Measurements from ENCODE around the gene IMPG1.

IMPG1 gene, protein sequence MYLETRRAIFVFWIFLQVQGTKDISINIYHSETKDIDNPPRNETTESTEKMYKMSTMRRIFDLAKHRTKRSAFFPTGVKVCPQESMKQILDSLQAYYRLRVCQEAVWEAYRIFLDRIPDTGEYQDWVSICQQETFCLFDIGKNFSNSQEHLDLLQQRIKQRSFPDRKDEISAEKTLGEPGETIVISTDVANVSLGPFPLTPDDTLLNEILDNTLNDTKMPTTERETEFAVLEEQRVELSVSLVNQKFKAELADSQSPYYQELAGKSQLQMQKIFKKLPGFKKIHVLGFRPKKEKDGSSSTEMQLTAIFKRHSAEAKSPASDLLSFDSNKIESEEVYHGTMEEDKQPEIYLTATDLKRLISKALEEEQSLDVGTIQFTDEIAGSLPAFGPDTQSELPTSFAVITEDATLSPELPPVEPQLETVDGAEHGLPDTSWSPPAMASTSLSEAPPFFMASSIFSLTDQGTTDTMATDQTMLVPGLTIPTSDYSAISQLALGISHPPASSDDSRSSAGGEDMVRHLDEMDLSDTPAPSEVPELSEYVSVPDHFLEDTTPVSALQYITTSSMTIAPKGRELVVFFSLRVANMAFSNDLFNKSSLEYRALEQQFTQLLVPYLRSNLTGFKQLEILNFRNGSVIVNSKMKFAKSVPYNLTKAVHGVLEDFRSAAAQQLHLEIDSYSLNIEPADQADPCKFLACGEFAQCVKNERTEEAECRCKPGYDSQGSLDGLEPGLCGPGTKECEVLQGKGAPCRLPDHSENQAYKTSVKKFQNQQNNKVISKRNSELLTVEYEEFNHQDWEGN

DNA sequence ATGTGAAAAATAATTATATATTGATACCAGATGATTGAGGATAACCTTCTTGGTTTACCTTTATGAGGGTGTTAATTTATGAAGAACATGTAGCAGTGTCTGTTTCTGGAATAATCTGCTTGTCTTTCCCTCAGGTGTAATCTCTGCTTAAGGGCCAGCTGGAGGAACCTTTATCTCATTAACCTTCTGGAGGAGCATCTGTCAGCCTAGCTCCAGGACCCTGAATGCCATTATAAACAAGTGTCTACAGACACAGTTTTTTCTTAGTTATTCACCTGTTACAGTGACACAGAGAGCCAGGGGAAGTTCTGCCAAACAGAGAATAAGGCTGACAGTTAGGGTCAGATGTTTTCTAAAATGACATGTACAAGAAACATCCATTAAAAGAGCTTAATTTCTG is at the start of gene IMPG1:
Gene IMPG1 (minus strand): TSS at position 101 of the 400 bp plus-strand sequence. CDS start 174 bp downstream, outside the sequence.
- no peak for DNase-seq (ENCODE audit: low read depth in 2 of 3, low spot score in 1 of 3)

DNA sequence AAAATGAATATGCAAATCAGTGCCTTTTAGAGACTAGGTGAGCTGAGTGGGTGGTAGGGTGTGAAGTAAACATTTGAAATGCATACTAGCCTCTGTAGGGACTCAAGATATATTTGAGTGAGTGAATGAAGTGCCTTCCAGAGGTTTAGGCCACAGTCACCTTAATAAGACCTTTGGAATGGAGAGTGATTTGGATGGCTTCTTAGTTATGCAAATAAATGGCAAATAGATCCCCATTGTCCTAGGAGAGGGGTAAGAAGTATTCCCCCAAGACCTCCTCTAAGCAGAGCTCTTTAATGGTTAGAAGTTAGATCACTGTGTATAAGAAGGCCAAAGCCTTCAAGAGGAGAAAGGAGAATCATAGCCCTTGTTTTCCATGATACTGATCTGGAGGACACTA is 47.8 kb upstream of the IMPG1 start:
- DNase-seq (ENCODE audit: low read depth in 2 of 3, low spot score in 1 of 3), result no peak

DNA sequence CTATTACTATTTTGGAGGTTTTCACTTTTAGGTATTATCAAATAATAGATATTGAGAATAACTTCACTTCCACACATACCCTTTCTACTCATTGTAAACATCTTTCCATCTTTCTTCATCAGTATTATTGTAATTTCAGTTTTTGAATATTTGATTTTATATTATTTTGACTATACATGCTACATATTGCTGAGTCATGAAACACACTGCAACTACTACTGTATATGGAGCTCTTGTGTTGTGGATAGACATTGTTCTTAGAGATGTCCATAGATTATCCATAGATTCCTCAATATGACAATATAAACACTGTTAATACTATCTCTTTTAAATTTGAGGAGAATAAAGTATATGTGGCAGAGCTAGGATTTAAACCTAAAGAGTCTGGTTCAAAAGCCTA is 819 bp upstream of the IMPG1 start:
- no peak for DNase-seq (ENCODE audit: low read depth in 2 of 3, low spot score in 1 of 3)

DNA sequence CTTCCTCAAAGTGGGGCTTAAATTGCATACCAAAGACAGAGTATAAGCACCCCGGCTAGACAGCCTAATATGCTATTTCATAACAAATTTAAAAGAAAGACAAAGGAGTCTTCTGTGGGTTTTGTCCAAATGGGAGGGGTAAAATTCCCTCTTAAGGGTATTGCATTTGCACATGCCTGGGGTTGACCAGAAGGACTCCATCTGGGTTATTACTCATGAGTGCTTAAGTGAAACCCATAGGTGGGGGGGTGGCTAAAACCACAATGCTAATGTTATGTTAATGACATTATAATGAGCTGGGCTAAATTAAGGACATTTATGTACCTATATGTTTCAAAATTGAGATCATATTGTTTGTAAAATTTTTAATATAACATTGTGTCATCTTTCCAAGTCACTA is 15.0 kb downstream of the IMPG1 start:
- DNase-seq (ENCODE audit: low read depth in 2 of 3, low spot score in 1 of 3), result no peak

DNA sequence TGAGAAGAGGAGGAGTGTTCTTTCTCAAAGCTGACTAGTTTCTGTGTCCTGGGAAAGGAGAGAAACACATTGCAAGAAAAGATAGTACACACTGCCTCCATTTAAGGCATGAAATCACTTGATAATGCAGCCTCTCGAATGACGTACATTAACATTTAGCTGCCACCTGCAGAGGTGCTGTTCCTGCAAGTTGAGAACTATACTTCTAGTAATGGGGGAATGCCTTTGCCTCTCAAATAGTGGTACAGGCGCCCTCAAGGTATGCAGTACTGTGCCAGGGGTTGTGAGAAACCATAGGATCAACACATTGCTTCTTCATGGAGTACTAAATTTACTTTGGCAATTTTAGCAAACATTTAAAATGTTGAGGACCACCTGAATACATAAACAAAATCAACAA is 20.1 kb downstream of the IMPG1 start:
- DNase-seq (ENCODE audit: low read depth in 2 of 3, low spot score in 1 of 3), result no peak

DNA sequence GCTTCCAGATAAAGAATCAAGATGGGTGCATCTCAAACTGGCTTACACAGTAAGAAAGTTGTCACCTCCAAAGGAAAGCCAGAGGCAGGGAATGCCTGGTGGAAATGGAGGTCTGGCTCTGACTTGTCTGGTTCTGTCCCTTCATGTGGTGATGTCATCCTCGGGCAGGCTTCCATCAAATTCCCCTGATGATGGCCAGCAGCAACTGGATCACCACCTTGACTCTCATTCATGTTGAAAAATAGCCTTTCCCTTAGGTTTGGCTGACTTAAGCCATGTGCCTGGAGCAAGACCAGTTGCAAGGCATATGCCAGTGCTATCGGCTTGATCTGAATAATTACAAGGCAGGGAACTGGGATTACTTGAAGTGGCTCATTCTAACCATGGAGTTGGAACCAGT is 28.8 kb downstream of the IMPG1 start:
- DNase-seq (ENCODE audit: low read depth in 2 of 3, low spot score in 1 of 3), result no peak

DNA sequence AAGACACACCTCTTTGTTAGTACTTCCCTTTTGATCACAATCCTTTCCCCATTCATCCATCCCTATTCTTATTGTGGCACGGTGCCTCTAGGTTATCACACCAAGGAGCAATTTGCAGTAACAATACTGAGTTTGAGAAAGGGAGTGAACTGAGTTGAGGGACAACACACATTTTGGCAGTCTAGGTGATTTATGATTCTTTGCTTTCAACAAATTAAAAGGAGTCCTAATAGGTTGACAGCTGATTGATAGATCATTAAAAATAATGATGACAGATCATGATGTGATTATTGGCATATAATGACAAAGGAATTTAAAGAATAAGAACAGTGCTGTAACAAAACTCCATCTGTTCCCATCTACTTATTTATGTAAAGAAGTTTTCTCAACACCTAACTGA is 36.7 kb downstream of the IMPG1 start:
- DNase-seq (ENCODE audit: low read depth in 2 of 3, low spot score in 1 of 3), result no peak

DNA sequence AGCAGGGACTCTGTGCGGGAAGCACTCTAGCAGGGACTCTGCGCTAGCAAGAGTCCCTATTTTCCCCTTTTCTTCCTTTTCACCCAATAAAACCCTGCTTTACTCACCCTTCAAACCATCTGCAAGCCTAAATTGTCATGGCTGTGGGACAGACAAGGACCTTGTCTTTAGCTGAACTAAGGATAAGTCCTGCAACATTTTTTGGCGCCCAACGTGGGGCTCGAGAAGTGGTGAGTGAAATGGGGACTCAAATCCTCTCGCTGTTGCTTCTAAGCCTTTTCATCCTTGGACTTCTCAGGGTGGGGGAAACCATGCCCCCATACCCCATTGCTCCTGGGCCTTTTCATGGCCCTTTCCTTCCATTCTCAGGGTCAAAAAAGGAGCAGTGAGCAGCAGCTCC is 46.4 kb downstream of the IMPG1 start:
- DNase-seq (ENCODE audit: low read depth in 2 of 3, low spot score in 1 of 3), result no peak

DNA sequence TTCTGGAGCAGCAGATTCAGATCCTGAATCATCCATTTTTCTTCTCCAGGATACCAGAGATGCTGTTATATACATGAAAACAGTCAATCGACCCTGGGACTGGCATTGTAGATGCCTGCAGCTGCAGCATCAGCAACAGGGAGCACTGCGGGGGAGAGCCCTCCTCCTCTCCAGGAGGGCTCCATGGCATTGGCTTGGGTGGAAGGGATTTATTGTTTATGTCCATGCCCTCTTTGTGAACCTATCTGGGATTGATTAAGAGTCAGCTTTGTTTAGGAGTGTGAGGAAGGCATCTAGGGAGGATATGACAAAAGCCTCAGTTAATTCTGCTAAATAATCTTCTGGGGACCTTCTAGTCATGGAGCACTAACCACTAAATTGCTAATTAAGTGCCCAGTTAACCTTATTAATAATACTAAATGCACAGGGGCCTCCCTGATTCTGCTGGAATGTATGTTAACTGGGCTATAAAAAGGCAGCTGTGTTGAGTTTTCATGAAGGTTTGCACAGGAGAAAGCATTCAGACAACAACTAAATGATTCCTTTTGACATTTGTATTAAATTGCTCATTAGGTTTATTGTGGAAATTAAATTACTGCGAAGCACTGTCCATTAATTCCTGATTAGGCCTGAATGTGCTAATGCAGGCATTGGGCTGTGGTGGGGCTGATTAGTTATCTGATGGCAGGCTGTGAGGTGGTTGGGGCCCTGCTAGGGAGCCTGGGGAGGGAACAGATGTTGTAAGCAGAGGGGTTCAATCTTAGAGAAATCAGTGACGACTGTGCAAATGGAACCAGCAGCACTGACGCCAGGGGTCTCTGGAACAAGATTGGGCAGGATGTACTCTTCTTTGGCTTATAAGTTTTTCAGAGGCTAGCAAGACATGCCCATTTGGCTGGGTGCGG is 57.6 kb downstream of the IMPG1 start:
- no peak for DNase-seq (ENCODE audit: low read depth in 2 of 3, low spot score in 1 of 3)

DNA sequence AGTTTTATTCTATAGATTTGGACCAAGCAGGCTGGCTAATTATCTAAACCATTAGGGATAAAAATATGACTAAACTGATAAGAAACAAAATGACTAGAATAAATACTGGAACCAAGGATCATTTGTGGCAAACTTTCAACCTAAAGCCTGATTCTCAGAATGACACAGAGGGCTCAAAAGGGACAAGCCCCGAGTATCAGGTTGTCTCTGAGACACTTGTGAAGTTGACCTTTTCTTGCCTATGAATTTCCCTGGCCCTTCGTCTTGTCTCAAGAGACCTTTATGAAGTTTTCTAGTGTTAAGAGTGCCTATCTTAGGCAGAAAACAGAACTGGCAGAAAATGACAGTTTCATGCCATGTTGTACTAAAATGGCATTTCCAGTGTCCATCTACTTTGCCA is 68.3 kb downstream of the IMPG1 start:
- DNase-seq (ENCODE audit: low read depth in 2 of 3, low spot score in 1 of 3), result no peak

DNA sequence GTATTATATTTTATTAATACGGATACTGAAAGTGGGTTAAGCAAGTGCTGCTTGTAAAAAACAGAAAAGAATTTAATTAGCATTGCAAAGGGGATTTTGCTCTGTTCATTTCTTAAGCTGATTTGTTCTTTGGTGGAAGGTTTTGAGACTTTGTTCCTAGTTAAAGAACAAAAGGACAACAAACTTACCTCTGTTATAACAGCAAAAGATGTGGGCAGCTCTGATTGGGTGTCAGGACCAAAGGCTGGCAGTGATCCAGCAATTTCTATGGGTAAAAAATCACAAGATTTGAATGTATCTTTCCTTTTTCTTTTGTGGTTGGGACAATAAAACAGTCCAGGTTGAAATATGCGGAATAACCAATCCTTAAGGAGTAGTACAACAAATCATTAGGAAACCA is 68.8 kb downstream of the IMPG1 start:
- DNase-seq (ENCODE audit: low read depth in 2 of 3, low spot score in 1 of 3), result no peak

DNA sequence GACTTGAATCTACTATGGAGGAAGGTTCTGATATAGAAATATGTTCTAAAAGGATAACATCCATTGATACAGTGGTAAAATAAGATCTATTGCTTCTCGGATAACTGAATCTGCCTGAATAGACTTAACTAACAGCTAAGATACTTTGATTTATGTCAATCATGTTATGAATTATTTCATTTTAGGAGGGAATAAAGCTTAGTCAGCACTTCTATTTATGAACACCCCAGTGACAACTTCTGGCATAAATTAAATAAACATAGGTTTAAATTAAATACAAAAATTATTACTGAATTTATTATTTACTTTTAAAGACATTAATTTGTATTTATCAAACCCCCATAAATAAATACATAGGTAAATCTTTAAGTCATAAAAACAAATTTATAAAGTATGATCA is 69.3 kb downstream of the IMPG1 start:
- no peak for DNase-seq (ENCODE audit: low read depth in 2 of 3, low spot score in 1 of 3)

DNA sequence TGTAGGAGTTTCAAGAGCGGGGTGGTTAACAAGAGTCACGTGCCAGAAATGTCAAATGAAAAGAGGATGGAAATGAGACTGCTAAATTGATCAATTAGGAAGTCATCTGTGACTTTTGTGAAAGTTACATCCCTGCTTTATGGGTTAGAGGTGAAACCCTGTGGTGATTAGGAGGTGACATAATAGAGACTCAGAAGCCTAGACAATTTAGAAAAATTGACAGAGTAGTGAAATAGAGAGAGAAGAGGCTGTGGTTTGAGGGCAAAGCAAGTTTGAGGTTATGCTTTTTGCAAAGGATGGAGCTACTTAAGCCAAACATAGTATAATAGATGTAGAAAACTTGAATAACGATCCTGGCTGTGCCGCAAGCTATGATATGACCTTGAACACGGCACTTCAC is 71.8 kb downstream of the IMPG1 start:
- DNase-seq (ENCODE audit: low read depth in 2 of 3, low spot score in 1 of 3), result no peak

DNA sequence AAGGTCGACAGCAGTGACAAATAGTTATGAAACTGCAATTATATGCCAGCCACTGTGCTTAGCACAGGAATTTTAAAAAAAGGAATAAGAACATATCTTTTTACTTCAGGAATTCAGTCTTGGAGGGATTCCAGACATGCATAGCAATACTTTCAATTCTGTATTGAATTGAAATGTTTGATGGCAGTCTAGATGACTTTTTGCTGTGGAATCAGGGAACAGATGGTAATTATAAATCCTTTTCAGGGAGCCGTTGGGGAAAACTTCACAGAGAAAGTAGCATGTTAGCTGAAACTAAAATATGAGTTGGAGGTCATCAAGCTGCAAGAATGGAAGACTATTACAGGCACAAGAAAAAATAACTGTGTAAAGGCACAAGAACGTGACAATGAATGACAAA is 74.8 kb downstream of the IMPG1 start:
- no peak for DNase-seq (ENCODE audit: low read depth in 2 of 3, low spot score in 1 of 3)

DNA sequence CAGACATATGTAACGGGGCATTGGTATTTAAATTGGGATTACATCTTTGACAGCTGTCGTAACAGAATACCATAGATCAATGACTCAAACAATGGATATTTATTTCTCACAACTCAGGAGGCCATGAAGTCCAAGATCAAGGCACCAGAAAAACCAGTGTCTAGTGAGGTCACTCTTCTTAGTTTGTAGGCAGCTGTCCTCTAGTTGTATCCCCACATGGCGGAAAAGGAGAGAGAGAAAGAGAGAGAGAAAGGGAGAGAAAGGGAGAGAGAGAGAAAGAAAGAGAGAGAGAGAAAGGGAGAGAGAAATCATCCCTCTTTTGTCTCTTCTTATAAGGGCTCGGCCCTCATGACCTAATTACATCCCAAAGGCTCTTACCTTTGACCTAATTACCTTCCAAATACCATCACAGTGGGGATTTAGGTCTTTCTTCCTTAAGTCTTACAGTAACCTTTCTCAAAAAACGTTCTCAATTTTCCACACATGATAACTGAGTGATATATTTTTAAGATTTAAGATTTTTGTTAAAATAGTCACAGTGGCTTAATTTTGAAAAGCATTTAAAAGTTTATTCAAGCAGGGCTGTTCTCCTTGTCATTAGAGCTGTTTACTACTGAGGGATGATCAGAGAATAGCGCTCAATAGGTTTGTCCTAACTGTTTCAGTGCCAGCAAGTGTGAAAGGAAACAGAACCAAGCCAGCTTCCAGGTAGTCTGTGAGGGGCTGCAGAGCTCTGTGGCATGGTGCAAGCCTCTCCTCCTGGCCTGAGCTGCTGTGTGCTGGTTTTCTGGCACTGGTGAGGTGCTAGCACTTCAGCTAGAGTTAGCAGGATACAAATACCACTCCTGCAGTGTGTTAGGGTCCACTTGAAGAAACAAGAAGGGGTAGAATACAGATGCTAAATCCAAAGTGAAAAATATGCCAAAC is 79.0 kb downstream of the IMPG1 start:
- DNase-seq (ENCODE audit: low read depth in 2 of 3, low spot score in 1 of 3), result no peak

DNA sequence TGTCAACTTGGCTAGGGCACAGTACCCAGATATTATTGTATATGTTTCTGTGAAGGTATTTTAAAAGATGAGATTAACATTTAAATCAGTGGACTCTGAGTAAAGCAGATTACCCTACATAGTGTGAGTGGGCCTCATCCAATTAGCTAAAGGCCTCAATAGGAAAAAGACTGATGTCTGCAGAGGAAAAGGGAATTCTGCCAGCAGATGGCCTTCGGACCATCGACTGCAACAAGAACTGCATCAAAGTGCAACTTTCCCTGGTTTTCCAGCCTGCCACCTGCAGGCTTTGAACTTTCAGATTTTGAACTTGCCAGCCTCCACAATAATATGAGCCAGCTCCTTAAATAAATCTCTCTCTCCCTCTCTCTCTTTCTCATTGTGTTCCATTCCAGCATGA is 80.5 kb downstream of the IMPG1 start:
- DNase-seq (ENCODE audit: low read depth in 2 of 3, low spot score in 1 of 3), result no peak

DNA sequence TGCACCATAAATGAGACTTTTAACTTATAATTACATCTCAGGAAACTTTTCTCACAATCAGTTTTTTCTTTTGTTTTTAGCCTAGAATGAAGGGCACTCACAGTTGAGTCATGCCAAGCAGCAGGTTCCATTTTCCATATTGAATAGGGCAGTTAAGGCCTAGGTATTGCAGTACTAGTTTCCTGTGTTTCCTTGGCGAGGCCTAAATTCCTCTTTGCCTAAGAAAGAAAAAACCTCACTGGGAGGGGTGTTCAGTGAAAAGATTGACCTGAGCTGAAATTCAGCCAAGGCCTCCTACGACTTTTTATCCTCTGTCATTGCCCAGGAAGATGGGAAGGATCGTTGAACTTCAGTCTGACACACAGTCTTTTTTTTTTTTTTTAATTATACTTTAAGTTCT is 85.5 kb downstream of the IMPG1 start:
- DNase-seq (ENCODE audit: low read depth in 2 of 3, low spot score in 1 of 3), result no peak

DNA sequence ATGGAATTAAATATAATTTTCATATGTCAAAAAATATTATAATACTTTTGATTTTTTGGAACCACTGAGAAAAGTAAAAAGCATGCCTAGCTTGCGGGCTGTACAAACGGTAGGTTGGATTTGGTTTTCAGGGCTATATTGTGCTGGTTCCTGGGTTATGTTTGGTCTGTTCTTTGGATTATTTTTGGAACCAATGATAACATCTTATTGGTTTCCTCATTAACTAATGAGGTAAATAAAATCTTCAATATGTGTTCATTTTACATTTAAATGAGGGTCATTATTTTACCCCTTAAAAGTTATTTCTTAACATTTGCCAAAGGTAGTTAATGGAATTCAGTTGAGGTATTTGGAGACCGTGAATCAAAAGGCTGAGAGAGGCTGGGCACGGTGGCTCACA is 96.6 kb downstream of the IMPG1 start:
- no peak for DNase-seq (ENCODE audit: low read depth in 2 of 3, low spot score in 1 of 3)

DNA sequence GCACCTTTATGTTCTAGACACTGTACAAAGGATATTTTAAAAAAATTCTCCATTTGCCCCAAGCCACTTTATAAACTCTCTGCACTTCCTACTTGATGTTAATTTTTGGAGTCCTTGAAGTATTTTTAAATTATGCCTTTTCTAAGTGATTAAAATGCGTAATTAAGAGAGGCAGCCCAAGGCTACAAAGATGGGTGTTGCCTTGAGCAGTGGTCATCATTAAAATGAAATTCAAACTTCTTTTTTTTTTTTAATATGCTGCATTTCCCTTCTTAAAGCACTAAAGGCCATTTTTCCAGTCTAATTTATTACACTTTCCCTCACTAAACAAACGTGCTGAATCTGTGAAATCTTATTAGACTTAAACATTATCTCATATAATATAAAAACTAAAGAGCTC is 102.4 kb downstream of the IMPG1 start:
- DNase-seq (ENCODE audit: low read depth in 2 of 3, low spot score in 1 of 3), result no peak

DNA sequence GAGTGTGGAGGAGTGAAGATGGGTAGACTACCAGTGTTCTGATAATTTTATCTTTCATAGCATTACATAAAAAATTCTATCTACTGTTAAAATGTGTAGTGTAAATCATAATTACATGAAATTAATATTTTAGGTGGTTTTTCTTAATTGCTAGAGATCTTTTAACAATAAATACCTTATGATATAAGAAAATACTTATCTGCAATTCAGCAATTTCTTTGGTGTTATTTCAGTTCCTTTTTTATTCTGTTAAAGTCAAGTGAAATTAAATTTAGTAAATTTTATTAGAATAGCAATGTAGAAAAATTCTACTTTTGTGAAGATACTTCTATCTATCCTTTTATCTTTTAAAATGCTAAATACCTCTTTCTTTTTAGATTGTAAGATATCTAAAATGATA is 104.3 kb downstream of the IMPG1 start:
- no peak for DNase-seq (ENCODE audit: low read depth in 2 of 3, low spot score in 1 of 3)

DNA sequence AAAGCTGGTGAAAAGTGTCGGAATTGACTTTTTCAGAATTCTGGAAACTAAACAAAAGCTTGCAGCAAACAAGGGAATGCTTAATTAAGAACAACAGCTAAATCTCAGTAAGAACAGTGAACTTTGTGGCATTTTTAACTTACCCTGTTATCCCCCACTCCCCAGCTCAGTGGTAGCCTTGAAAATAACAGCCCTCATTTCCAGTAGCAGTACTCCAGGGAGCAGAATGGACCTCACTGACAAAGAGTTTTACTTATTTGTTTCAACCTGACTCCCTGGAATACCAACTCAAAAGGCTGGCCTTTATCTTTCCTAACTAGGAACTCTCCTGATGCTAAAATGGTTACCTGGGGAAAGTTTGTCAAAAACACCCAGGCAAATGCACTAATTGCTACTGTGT is 108.9 kb downstream of the IMPG1 start:
- no peak for DNase-seq (ENCODE audit: low read depth in 2 of 3, low spot score in 1 of 3)
